Endothelial cell of umbilical vein (primary cell): ENCODE measurements around the gene RAB8A. TPM values are rescaled to one million over a fixed set of nuclear protein-coding genes. Genes with fewer than 3 reads are reported as not detected.

Experiments
- BruUV-seq: library from RNA; stranded (reverse); fragments of 400-500 nt; replicated peaks from 2 replicates; lab custom pipeline; 2021; lab: Mats Ljungman, UMichigan
- CTCF ChIA-PET: fragments of 300-600, 350-600 bp; sonication (Branson Sonifier 250); formaldehyde crosslinking; loops from one replicate; lab custom pipeline; 2021; ENCODE audit warnings: antibody characterized with exemption, inconsistent platforms; lab: Charles Lee
- POLR2A ChIA-PET: fragments of 300-600, 350-600 bp; sonication (Branson Sonifier 250); formaldehyde crosslinking; loops from one replicate; lab custom pipeline; 2021; ENCODE audit warnings: antibody characterized with exemption, inconsistent platforms; lab: Charles Lee
- DNase-seq: peaks from one replicate; pipeline ENCODE4 v3.0.0-alpha.2; 2011; ENCODE audit warnings: low read depth, low spot score
- FAIRE-seq: peaks from 2 replicates; lab custom pipeline; 2011; peaks lifted over from hg19 to GRCh38; lab: Jason Lieb, UNC
- H2AFZ ChIP-seq: 2 replicates; pipeline ENCODE4 v1.6.0; 2012; ENCODE audit warnings: low read depth, low read length, control low read depth, inconsistent platforms
- H3K27ac ChIP-seq: 2 replicates; pipeline ENCODE4 v1.5.1; 2011; ENCODE audit warnings: low read depth, mild to moderate bottlenecking, control low read depth, low read length, moderate library complexity; ENCODE audit not compliant: insufficient read depth
- H3K27me3 ChIP-seq, 2 experiments: 2 replicates each; pipeline versions ENCODE4 v1.6.0 to v1.6.1; 2011; ENCODE audit warnings: low read length in 2 of 2, mixed read lengths in 1 of 2; ENCODE audit not compliant: control insufficient read depth in 2 of 2, insufficient read depth in 2 of 2
- H3K36me3 ChIP-seq, 2 experiments: 2 replicates in 1 of 2; 3 replicates in 1 of 2; pipeline ENCODE4 v1.5.1; 2011; ENCODE audit warnings: low read length in 2 of 2, mild to moderate bottlenecking in 1 of 2, moderate library complexity in 1 of 2; ENCODE audit not compliant: control insufficient read depth in 2 of 2, insufficient read depth in 2 of 2; ENCODE audit errors: extremely low read depth in 1 of 2
- H3K4me1 ChIP-seq: 3 replicates; pipeline ENCODE4 v1.5.1; 2011; ENCODE audit warnings: mild to moderate bottlenecking, low read length; ENCODE audit not compliant: control insufficient read depth, insufficient read depth; ENCODE audit errors: extremely low read depth
- H3K4me2 ChIP-seq: 2 replicates; pipeline ENCODE4 v1.6.1; 2011; ENCODE audit warnings: low read length, control low read depth, mixed read lengths; ENCODE audit not compliant: insufficient read depth
- H3K4me3 ChIP-seq, 3 experiments: fragments of 200-600 bp in 1 of 3; sonication (generic), shearing (Covaris generic) in 1 of 3; replicated peaks in 1 of 3; 2 replicates each; pipeline ENCODE4 v1.5.1; 2011 to 2016; ENCODE audit warnings: control low read depth in 3 of 3, low read length in 3 of 3, mild to moderate bottlenecking in 2 of 3, inconsistent platforms in 1 of 3, low read depth in 1 of 3, moderate library complexity in 1 of 3; ENCODE audit not compliant: insufficient read depth in 1 of 3
- H3K79me2 ChIP-seq: 2 replicates; pipeline ENCODE4 v1.6.0; 2012; ENCODE audit warnings: low read length, inconsistent platforms; ENCODE audit not compliant: control insufficient read depth, insufficient read depth
- H3K9ac ChIP-seq: replicated peaks from 2 replicates; pipeline ENCODE3; 2011; ENCODE audit warnings: low read length, control low read depth; ENCODE audit not compliant: insufficient read depth; ENCODE audit errors: extremely low read depth
- H3K9me1 ChIP-seq: replicated peaks from 3 replicates; pipeline ENCODE4 v1.6.0; 2011; ENCODE audit warnings: mild to moderate bottlenecking, low read length; ENCODE audit not compliant: control insufficient read depth, insufficient read depth; ENCODE audit errors: extremely low read depth
- H3K9me3 ChIP-seq: replicated peaks from 2 replicates; pipeline ENCODE4 v1.5.1; 2012; ENCODE audit warnings: low read length, inconsistent platforms; ENCODE audit not compliant: control insufficient read depth, insufficient read depth
- H4K20me1 ChIP-seq: replicated peaks from 2 replicates; pipeline ENCODE3; 2011; ENCODE audit warnings: mild to moderate bottlenecking, low read length; ENCODE audit not compliant: control insufficient read depth, insufficient read depth; ENCODE audit errors: extremely low read depth
- EZH2 ChIP-seq: IDR thresholded peaks from 2 replicates; pipeline ENCODE4 v1.6.1; 2012; ENCODE audit warnings: borderline replicate concordance, low read depth, mild to moderate bottlenecking, moderate library complexity, low read length, inconsistent platforms; ENCODE audit not compliant: severe bottlenecking
- FOS ChIP-seq: IDR thresholded peaks from 2 replicates; pipeline ENCODE4 v1.6.1; 2011; ENCODE audit warnings: mild to moderate bottlenecking, low read length, moderate library complexity, borderline replicate concordance; ENCODE audit not compliant: insufficient read depth
- POLR2A ChIP-seq: IDR thresholded peaks from 2 replicates; pipeline ENCODE4 v1.6.1; 2012; ENCODE audit warnings: low read depth, mild to moderate bottlenecking, control low read depth, low read length
- POLR2AphosphoS5 ChIP-seq: IDR thresholded peaks from 2 replicates; pipeline ENCODE4 v1.6.1; 2012; ENCODE audit warnings: low read depth, mild to moderate bottlenecking, control low read depth, low read length, moderate library complexity; ENCODE audit not compliant: insufficient read depth
- dilution Hi-C: fragments of 300-500 bp; cut with MboI; formaldehyde crosslinking; loops from one replicate; pipeline ENCODE4 v1.15.0; 2019; ENCODE audit warnings: low sequenced_read_pairs; ENCODE audit not compliant: extremely low pct_ligation_motif_present
- intact Hi-C: fragments of 100-400 bp; cut with micrococcal nuclease; formaldehyde crosslinking; loops from one replicate; pipeline ENCODE4 v1.10.0; 2022
- polyA plus RNA-seq, 4 experiments: library from polyadenylated mRNA; depleted of rRNA in 3 of 4; stranded (reverse) in 3 of 4; unstranded in 1 of 4; fragments of >200 nt; gene quantifications; 2 replicates each; pipeline versions ENCODE4 v1.2.1 to v1.2.3, GENCODE V29; 2011 to 2012; ENCODE audit warnings: missing spikeins in 1 of 4
- total RNA-seq: library from RNA; stranded (reverse); gene quantifications from 2 replicates; pipeline ENCODE4 v1.2.3, GENCODE V29; 2021

Gene RAB8A
- total and polyA plus RNA-seq, 2 donors (not counting 3 experiments of a cell fraction or from before 2014, with no cell fraction given), result 81.5 to 107 TPM

DNA sequence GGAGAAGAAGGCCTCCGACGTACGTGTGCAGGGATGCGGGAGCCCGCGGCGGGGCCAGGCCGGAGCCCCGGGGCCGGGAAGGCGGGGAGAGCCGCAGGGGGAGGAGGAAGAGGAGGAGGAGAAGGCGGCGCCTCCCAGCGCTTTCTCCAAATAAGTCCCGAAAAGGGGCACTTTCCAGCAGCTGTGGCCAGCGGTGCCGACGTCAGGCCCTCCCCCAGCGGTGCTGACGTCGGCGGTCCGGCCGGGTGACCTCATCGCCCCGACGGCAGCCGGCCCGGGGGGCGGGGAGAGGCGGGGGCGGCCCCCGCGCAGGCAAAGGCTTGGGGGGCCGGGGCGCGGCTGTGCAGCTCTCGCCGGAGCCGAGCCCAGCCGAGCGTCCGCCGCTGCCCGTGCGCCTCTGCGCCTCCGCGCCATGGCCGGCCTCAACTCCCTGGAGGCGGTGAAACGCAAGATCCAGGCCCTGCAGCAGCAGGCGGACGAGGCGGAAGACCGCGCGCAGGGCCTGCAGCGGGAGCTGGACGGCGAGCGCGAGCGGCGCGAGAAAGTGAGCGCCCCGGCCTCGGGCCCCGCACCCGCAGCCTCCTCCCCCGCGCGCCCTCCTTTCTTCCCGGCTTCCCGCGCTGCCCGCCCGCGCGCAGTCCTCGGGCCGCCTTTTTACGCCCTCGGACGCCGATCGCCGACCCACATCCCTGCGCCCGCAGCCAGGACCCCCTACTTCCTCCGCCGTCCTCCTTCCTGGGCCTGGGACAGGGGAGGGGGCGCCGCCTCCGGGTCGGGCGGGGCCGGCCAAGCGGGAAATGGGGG lies 35.3 kb upstream of the RAB8A start, which contains the start of gene TPM4:
TSS of gene TPM4 (plus strand) at position 342 of the 804 bp plus-strand sequence. CDS start at position 413, 71 bp downstream.
- Histone ChIP-seq H4K20me1 (no peaks in the 10 kb centered on the region), H3K27ac (peak within 1 kb of the TSS; percentile 100), H3K9me1 (no peaks in the 10 kb centered on the region), H3K9me3 (no peaks in the 10 kb centered on the region), H3K79me2 (peaks cover 49% of the 10 kb centered on the region), H2AFZ (no peak within 1 kb of the TSS), H3K4me1 (peaks cover 39% of the 10 kb centered on the region), H3K27me3 (no peaks in the 10 kb centered on the region), H3K9ac (peak within 1 kb of the TSS; percentile 99), H3K4me2 (peak within 1 kb of the TSS; percentile 95), H3K4me3 (peak within 1 kb of the TSS; percentile 64 to 96 (median 95)), H3K36me3 (peaks cover 5 to 10% of the 10 kb centered on the region in 2 experiments)
- DNase-seq (peak; percentile 90), FAIRE-seq (peak; percentile 94)
- intact Hi-C loops (loop anchor here (1.0 to 10.0 kb wide), 4 partner anchors 9 to 826 kb away; partner anchors contain the start of gene KLF2), dilution Hi-C loops (no loop called here)
- ChIA-PET CTCF (interaction anchor here (0.9 to 5.2 kb wide), 6 partner anchors 10 to 35 kb away, joined by 3 to 40 read pairs (median 6); partner anchors contain the start of gene RAB8A), POLR2A (interaction anchor here (0.6 to 4.6 kb wide), 3 partner anchors 10 to 36 kb away, joined by 4 to 24 read pairs (median 9); no protein-coding TSS in a partner anchor)
- peak; percentile 99 for TF ChIP-seq POLR2AphosphoS5
- peak; percentile 89 for TF ChIP-seq POLR2A
- no peak for TF ChIP-seq EZH2
- no TSS peak for BruUV-seq

DNA sequence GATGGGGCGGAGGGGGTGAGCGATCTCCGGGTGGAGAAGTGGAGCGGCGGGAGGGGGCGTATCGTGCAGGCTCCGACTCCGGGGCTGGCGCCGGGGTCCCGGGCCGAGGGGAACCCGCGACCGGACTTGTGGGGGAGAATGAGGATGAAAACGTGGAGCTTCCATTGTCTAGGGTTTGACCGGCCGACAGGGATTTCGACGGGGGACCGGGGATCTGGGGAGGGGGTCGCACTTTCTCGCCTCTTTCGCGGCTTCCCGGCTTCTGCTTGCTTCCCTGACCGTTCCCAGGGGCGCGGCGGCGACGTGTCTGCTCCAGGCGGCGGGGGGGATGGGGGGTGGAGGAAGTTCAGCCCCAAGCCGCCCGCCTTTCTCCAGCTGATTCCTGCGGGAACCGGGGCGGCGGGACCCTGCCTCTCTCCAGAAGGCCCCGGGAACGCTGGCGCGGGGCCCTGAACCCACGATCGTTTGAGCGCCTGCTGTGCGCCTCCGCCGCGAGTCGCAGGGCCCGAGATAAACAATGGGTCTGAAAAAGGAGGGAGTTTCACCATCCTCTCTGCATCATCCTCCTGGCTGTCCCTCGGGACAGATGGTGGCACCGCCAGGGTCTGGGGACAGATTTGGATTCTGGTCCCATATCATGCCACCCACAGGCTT lies 34.6 kb upstream of the RAB8A start:
- ChIA-PET CTCF (interaction anchor here (0.6 to 5.2 kb wide), 6 partner anchors 10 to 35 kb away, joined by 3 to 40 read pairs (median 4); no protein-coding TSS in a partner anchor), POLR2A (interaction anchor here (2.1 to 4.6 kb wide), 2 partner anchors 10 kb away, joined by 8 to 24 read pairs; no protein-coding TSS in a partner anchor)
- FAIRE-seq (no peak), DNase-seq (peak; percentile 35)
- H3K27me3 ChIP-seq, result no peaks in the 10 kb centered on the region
- peaks cover 57% of the 10 kb centered on the region for H3K79me2 ChIP-seq
- peaks cover 7 to 16% of the 10 kb centered on the region in 2 experiments for H3K36me3 ChIP-seq
- no peak overlapping the region for H2AFZ ChIP-seq
- dilution Hi-C loops, result no loop called here
- H3K4me3 ChIP-seq, result peak overlapping the region; percentile 64 to 96 (median 95)
- peak overlapping the region; percentile 100 for H3K27ac ChIP-seq
- TF ChIP-seq POLR2A (peak; percentile 35), FOS (no peak)
- intact Hi-C loops, result loop anchor here (1.0 to 10.0 kb wide), 4 partner anchors 10 to 826 kb away; partner anchors contain the start of gene KLF2
- H3K9me3 ChIP-seq, result no peaks in the 10 kb centered on the region
- no peaks in the 10 kb centered on the region for H3K9me1 ChIP-seq
- H4K20me1 ChIP-seq, result no peaks in the 10 kb centered on the region
- peak overlapping the region; percentile 99 for H3K9ac ChIP-seq
- H3K4me1 ChIP-seq, result peaks cover 32% of the 10 kb centered on the region
- BruUV-seq, result no TSS peak
- H3K4me2 ChIP-seq, result peak overlapping the region; percentile 95
